Measurements from ENCODE around the gene VPS72. TPM values are rescaled to one million over a fixed set of nuclear protein-coding genes. Genes with fewer than 3 reads are reported as not detected.

VPS72 gene
- total and polyA plus RNA-seq, 2 of the 13 experiments (the other 11 are each of a cell fraction or from before 2014, with no cell fraction given), result 33.7 to 34.5 TPM

- ChIA-PET POLR2A (no interaction called here), CTCF (ENCODE audit: low intra/inter-chr PET ratio, low total read pairs) (no interaction called here)
- Histone ChIP-seq H3K36me3 (replicated peaks in 1 of 2; ENCODE audit: control insufficient read depth in 1 of 2, insufficient read depth in 2 of 2, low read length in 2 of 2) (no peaks in the 10 kb centered on the region), H3K79me2 (ENCODE audit: insufficient read depth, low read length) (peaks cover 14% of the 10 kb centered on the region), H3K9me3 (ENCODE audit: low read length) (no peaks in the 10 kb centered on the region), H4K20me1 (ENCODE audit: insufficient read depth, low read length) (no peaks in the 10 kb centered on the region), H3K9ac (ENCODE audit: insufficient read depth, low read depth, low read length) (no peak overlapping the region), H3K4me3 (replicated peaks in 1 of 3; ENCODE audit: insufficient read depth in 1 of 3, low read depth in 2 of 3, low read length in 3 of 3) (no peak overlapping the region), H2AFZ (ENCODE audit: low read length) (no peak overlapping the region), H3K27me3 (ENCODE audit: control insufficient read depth in 1 of 2, insufficient read depth in 2 of 2, low read length in 2 of 2) (no peaks in the 10 kb centered on the region), H3K27ac (ENCODE audit: extremely low read length, insufficient read depth, low read length) (no peak overlapping the region), H3K4me2 (ENCODE audit: low read depth, low read length) (no peak overlapping the region), H3K4me1 (ENCODE audit: insufficient read depth, low read length) (peaks cover 40% of the 10 kb centered on the region)
- BruUV-seq (replicated peaks), result no TSS peak
- FAIRE-seq, result no peak
- WGBS (ENCODE audit: low lambda C conversion rate), result 37% methylated on average over 6 of the region's 6 CpGs
- intact Hi-C loops (cut with micrococcal nuclease; ENCODE audit: unreplicated experiment), result no loop called here
- TF ChIP-seq SYNCRIP (IDR thresholded peaks at IDR 0.05; ENCODE audit: insufficient read depth, low read depth, low read length), result no peak
- 0 out of 2 replicates have a peak, but pooled peaks have one; percentile 42 for TF ChIP-seq CHD4 (IDR thresholded peaks at IDR 0.05; ENCODE audit: borderline replicate concordance, low read length)
- TF ChIP-seq KDM3A (CRISPR knock-in tag; IDR thresholded peaks at IDR 0.05; ENCODE audit: low read depth), result no peak
- TF ChIP-seq ZNF629 (CRISPR knock-in tag; conservative IDR thresholded peaks at IDR 0.05), result peak; percentile 73
- TF ChIP-seq IRF2 (CRISPR knock-in tag; IDR thresholded peaks at IDR 0.05), result no peak
- TF ChIP-seq ELF3 (CRISPR knock-in tag; IDR thresholded peaks at IDR 0.05), result no peak
- DNase-seq (ENCODE audit: low spot score), result no peak
- in situ Hi-C loops (cut with HindIII; ENCODE audit: extremely low pct_ligation_motif_present, low pct_unique_long_range_greater_than_20kb), result no loop called here
- ATAC-seq, result no peak
These were observed 3.3 kb upstream of the VPS72 start for GRCh38 chr1:151193304-151193703.

GRCh38 chr1:151192047-151192446 lies 2.0 kb upstream of the VPS72 start:
- peaks cover 15% of the 10 kb centered on the region for H3K79me2 ChIP-seq (ENCODE audit: insufficient read depth, low read length)
- no peak for ATAC-seq
- H3K4me2 ChIP-seq (ENCODE audit: low read depth, low read length), result peak overlapping the region; percentile 42; the same call in 1 of the 2 replicates
- no peaks in the 10 kb centered on the region for H3K36me3 ChIP-seq (replicated peaks in 1 of 2; ENCODE audit: control insufficient read depth in 1 of 2, insufficient read depth in 2 of 2, low read length in 2 of 2)
- CTCF ChIA-PET (ENCODE audit: low intra/inter-chr PET ratio, low total read pairs), result no interaction called here
- H3K27me3 ChIP-seq (ENCODE audit: control insufficient read depth in 1 of 2, insufficient read depth in 2 of 2, low read length in 2 of 2), result no peaks in the 10 kb centered on the region
- 5% methylated on average over 7 of the region's 7 CpGs for WGBS (ENCODE audit: low lambda C conversion rate)
- peaks cover 48% of the 10 kb centered on the region for H3K4me1 ChIP-seq (ENCODE audit: insufficient read depth, low read length)
- peak overlapping the region; percentile 36 for H2AFZ ChIP-seq (ENCODE audit: low read length)
- BruUV-seq (replicated peaks), result no TSS peak
- in situ Hi-C loops (cut with HindIII; ENCODE audit: extremely low pct_ligation_motif_present, low pct_unique_long_range_greater_than_20kb), result no loop called here
- no peak overlapping the region for H3K9ac ChIP-seq (ENCODE audit: insufficient read depth, low read depth, low read length)
- H3K4me3 ChIP-seq (replicated peaks in 1 of 3; ENCODE audit: insufficient read depth in 1 of 3, low read depth in 2 of 3, low read length in 3 of 3), result no peak overlapping the region
- intact Hi-C loops (cut with micrococcal nuclease; ENCODE audit: unreplicated experiment), result no loop called here
- no peak for FAIRE-seq
- POLR2A ChIA-PET, result no interaction called here
- no peaks in the 10 kb centered on the region for H3K9me3 ChIP-seq (ENCODE audit: low read length)
- H4K20me1 ChIP-seq (ENCODE audit: insufficient read depth, low read length), result no peaks in the 10 kb centered on the region
- no peak for DNase-seq (ENCODE audit: low spot score)
- no peak overlapping the region for H3K27ac ChIP-seq (ENCODE audit: extremely low read length, insufficient read depth, low read length)
- TF ChIP-seq CEBPG (CRISPR knock-in tag; IDR thresholded peaks at IDR 0.05), result peak; percentile 61
- TF ChIP-seq SP4 (CRISPR knock-in tag; IDR thresholded peaks at IDR 0.05), result no peak
- 0 out of 2 replicates have a peak, but pooled peaks have one; percentile 33 for TF ChIP-seq FOXP4 (CRISPR knock-in tag; IDR thresholded peaks at IDR 0.05)
- TF ChIP-seq ZMYM3 (CRISPR knock-in tag; IDR thresholded peaks at IDR 0.05), result no peak
- no peak for TF ChIP-seq ETV6 (CRISPR knock-in tag; conservative IDR thresholded peaks at IDR 0.05)
- no peak for TF ChIP-seq MEIS1 (CRISPR knock-in tag; IDR thresholded peaks at IDR 0.05; ENCODE audit: borderline replicate concordance)
- TF ChIP-seq ATAD3A (CRISPR knock-in tag; IDR thresholded peaks at IDR 0.05), result no peak
- TF ChIP-seq ATF7 (IDR thresholded peaks at IDR 0.05), result peak; percentile 46; the same call in 1 of the 2 replicates
- no peak for TF ChIP-seq ATF7 (CRISPR knock-in tag; IDR thresholded peaks at IDR 0.05)
- TF ChIP-seq ZNF577 (CRISPR knock-in tag; IDR thresholded peaks at IDR 0.05; ENCODE audit: borderline replicate concordance, low read depth), result no peak
- no peak for TF ChIP-seq GPBP1L1 (CRISPR knock-in tag; IDR thresholded peaks at IDR 0.05)
- TF ChIP-seq ZNF720 (CRISPR knock-in tag; IDR thresholded peaks at IDR 0.05), result no peak
- TF ChIP-seq MYNN (CRISPR knock-in tag; IDR thresholded peaks at IDR 0.05; ENCODE audit: low read depth), result no peak
- no peak for TF ChIP-seq NCOA5 (CRISPR knock-in tag; IDR thresholded peaks at IDR 0.05)

Data from HepG2 (cell line).